ENCODE data around the gene CCDC117. TPM values are rescaled to one million over a fixed set of nuclear protein-coding genes. Genes with fewer than 3 reads are reported as not detected.

Gene CCDC117
- total RNA-seq, result 31.8 and 40.2 TPM in 2 replicates

GRCh38 chr22:28772633-28773460, at the start of gene CCDC117:
Gene CCDC117 (plus strand): TSS chr22:28772695. CDS start chr22:28772850, 155 bp downstream.

GRCh38 chr22:28741785-28742561, 30.5 kb upstream of the CCDC117 start, which contains the start of the genes CHEK2 and HSCB:
Gene CHEK2 (minus strand): TSS chr22:28741820. CDS start chr22:28734721, 7,099 bp downstream.
Gene HSCB (plus strand): TSS chr22:28742039. CDS start chr22:28742096, 57 bp downstream.

GRCh38 chr22:28800308-28801041, 28.0 kb downstream of the CCDC117 start, which contains the start of gene XBP1:
Gene XBP1 (minus strand): TSS chr22:28800569.

Small RNAs within 50 kb of the gene (small RNA-seq; reads per million reads assigned to genes)
- gene Z93930.1, result not detected

Other genes with a start within 250 kb of the CCDC117 start
- gene TTC28, start 92.9 kb upstream of the CCDC117 start, total RNA-seq, result 56.3 TPM in 2 replicates
- 33.7 and 46.5 TPM in 2 replicates for gene CHEK2, start 30.9 kb upstream of the CCDC117 start, total RNA-seq
- gene HSCB, start 30.7 kb upstream of the CCDC117 start, total RNA-seq, result 26.0 and 28.9 TPM in 2 replicates
- 206 and 235 TPM in 2 replicates for gene XBP1, start 27.9 kb downstream of the CCDC117 start, total RNA-seq
- gene ZNRF3, start 110.9 kb downstream of the CCDC117 start, total RNA-seq, result 4.2 and 4.9 TPM in 2 replicates

All from articular chondrocyte of knee joint (primary cell).